HG03442 (cell line): ENCODE results near the gene CENPC.
"Not testable (repeated sequence)": the region's sequence is repeated elsewhere in the genome, so short reads cannot be mapped to it uniquely, and the experiment has no call there.

ENCODE experiments used
- ATAC-seq: cut with Tn5 transposase; IDR thresholded peaks from one replicate; pipeline ENCODE4 v1.9.1; 2021; ENCODE audit warnings: mild to moderate bottlenecking, moderate library complexity; ENCODE audit not compliant: unreplicated experiment

The CENPC gene

DNA sequence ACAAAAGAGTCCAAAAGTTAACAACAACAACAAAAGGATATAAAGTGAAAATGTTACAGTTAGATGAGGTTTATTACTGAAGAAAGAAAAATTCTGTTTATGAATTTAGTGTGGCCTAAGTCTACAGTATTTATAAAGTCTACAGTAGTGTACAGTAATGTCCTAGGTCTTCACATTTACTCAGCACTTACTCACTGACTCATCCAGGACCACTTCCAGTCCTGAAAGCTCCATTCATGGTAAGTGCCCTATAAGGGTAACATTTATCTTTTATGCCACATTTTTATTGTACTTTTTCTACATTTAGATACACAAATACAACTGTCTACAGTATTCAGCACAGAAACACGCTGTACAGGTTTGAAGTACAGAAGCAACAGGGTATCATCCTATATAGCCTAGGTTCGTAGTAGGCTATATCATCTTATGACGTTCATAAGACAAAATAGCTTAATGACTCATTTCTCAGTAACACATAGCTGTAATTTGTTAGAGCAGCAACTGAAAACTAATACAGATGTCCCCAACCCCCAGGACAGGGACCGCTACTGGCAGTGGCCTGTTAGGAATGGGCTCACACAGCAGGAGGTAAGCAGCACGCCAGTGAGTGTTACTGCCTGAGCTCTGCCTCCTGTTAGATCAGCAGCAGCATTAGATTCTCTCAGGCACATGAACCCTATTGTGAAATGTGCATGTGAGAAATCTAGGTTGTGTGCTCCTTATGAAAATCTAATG, 61.3 kb downstream of the CENPC start:
- peak; percentile 50 for ATAC-seq

GRCh38 chr4:67480810-67481209, 64.5 kb downstream of the CENPC start:
- ATAC-seq, result no peak

DNA sequence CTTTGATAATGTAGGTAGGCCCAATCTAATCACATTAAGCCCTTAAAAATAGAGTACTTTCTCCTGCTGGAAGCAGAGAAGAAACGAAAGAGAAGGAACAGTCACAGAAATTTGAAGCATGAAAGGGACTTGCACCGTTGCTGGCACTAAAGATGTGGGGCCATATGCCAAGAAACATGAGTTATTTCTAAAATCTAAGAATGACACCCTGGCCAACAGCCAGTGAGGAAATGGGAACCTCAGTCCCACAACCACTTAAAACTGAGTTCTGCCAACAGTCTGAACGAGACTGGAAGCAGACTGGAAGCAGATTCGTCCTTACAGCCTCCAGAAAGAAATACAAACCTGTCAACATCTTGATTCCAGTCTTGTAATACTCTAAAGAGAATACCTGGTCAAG, 70.1 kb downstream of the CENPC start:
- ATAC-seq, result no peak

GRCh38 chr4:67470871-67471270, 74.4 kb downstream of the CENPC start:
- ATAC-seq, result no peak

DNA sequence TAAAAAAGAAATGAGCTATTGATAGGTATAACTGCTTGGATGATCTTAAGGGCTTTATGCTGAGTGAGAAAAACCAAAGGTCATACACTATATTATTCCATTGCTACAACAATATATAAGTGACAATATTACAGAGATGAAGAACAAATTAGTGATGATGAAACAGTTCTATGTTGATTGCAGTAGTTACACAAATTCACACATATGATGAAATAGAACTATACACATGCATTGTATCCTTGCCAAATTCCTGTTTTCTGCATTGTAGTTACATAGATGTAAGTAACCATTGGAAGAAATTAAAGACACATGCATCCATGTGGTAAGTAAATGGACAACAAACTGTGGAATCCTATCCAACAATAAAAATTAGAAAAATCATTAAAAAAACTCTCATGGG, 76.5 kb downstream of the CENPC start:
- ATAC-seq, result no peak

DNA sequence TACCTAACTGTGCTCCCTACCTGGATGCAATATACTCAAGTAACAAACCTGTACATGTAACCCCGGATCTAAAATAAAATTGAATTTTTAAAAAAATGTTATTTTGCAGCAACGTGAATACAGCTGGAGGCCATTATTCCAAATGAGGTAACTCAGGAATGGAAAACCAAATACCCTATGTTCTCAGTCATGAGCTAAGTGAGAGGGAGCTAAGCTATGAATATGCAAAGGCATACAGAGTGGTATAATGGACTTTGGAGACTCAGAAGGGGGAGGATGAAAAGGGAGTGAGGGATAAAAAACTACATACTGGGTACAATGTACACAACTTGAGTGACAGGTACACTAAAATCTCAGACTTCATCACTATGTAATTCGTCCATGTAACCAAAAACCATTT, 78.6 kb downstream of the CENPC start:
- no peak for ATAC-seq

- no peak for ATAC-seq
Measured at GRCh38 chr4:67465763-67466052, 79.6 kb downstream of the CENPC start.

GRCh38 chr4:67465032-67465762, 80.1 kb downstream of the CENPC start:
- ATAC-seq, result no peak

- ATAC-seq, result no peak
Measured at GRCh38 chr4:67460574-67460973, 84.7 kb downstream of the CENPC start.

DNA sequence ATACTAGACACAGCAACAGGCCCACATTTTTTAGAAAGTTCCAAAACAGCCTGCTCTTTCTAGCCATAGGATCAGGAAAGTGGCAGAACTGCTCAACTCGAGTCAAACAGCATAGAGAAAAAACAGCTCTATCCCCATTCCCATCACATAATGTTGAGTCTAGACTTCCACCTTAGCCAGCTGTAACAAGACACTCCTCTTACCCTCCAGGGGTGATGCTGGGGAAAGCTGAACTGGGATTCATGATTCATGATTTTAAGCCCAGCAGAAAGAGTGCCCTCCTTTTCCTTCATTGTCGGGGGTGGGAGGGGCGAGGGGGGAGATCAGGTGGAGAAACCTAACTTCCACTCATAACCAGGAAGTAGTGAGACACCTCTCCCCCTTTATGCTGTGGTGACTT, 86.1 kb downstream of the CENPC start:
- no peak for ATAC-seq

DNA sequence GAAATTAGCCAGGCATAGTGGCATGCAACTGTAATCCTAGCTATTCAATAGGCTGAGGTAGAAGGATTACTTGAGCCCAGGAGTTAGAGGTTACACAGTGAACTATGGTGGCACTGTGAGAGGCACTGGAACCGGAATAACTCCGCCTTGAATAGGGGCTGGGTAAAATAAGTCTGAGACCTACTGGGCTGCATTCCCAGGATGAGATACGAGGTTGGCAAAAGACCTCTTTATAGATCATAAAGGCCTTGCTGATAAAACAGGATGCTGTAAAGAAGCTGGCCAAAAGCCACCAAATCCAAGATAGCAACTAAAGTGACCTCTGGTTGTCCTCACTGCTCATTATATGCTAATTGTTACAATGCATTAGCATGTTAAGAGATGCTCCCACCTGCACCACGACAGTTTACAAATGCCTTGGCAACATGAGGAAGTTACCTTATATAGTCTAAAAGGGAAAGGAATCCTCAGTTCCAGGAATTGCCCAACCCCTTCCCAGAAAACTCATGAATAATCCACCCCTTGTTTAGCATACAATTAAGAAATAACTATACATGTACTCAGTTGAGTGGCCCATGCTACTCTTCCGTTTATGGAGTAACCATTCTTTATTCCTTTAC, 88.6 kb downstream of the CENPC start:
- ATAC-seq, result no peak

- not testable (repeated sequence) for ATAC-seq
Measured at GRCh38 chr4:67452846-67453205, 92.5 kb downstream of the CENPC start.

GRCh38 chr4:67452100-67452845, 93.0 kb downstream of the CENPC start:
- ATAC-seq, result no peak

DNA sequence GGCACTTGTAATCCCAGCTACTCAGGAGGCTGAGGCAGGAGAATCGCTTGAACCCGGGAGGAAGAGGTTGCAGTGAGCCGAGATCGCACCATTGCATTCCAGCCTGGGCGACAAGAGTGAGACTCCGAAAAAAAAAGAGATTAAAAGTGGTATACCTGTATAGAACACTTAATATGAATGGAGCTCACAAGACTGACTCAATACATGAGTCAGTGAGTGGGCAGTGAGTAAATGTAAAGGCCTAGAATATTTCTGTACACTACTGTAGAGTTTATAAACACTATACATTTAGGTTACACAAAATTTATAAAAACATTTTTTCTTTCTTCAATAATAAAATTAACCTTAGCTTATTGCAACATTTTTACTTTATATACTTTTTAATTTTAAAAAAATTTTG, 93.8 kb downstream of the CENPC start:
- no peak for ATAC-seq

DNA sequence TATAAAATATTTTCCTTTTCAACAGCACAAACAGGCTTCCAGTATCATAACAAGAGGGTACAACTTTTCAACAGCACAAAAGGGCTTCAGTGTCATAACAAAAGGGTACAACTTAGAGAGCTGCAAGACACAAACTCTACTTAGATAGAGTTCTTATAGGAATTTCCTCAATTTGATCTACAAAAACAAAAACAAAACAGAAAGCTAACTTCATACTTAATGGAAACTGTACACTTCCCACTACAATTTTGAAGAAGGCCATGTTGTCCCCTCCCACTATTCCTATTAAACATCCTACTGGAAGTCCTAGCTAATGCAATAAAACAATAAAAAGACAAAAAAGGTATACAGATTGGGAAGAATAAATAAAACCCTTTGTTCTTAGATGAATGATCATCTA, 96.7 kb downstream of the CENPC start:
- no peak for ATAC-seq

DNA sequence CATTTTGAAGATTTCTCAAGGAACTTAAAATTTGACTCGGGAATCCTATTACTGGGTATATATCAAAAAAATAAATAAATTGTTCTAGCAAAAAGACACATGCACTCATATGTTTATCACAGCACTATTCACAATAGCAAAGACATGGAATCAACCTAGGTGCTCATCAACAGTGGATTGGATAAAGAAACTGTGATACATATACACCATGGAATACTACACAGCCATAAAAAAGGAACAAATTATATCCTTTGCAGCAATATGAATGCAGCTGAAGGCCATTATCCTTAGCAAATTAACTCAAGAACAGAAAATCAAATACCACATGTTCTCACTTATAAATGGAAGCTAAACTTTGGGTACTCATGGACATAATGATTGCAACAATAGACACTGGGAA, 97.4 kb downstream of the CENPC start:
- no peak for ATAC-seq

DNA sequence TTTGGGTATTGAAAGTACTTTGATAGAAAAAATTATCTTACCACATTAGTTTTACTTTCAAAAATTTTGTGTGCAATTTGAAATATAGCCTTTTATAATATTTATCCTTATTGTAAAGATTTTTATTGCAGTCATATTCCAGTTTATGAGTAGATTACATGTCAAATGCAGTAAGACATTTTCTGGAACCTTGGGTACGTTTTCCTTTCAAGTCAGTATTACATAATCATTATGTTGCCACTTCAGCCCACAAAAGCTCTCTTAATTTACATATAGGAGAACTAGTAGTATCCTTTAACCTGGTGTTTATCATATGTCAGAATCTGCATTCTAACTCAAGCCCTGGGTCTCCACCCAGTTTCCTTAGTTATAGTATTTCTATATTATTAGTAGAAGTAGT, 98.5 kb downstream of the CENPC start:
- ATAC-seq, result no peak

- not testable (repeated sequence) for ATAC-seq
Measured at GRCh38 chr4:67445881-67446280, 99.4 kb downstream of the CENPC start.

GRCh38 chr4:67438975-67439374, 106.3 kb downstream of the CENPC start:
- no peak for ATAC-seq

GRCh38 chr4:67437974-67438713, 107.2 kb downstream of the CENPC start:
- ATAC-seq, result no peak

GRCh38 chr4:67436742-67437141, 108.6 kb downstream of the CENPC start:
- ATAC-seq, result peak; percentile 69
